MG63 (cell line): ENCODE measurements around the gene PSMD11. TPM values are rescaled to one million over a fixed set of nuclear protein-coding genes. Genes with fewer than 3 reads are reported as not detected.

ENCODE experiments used
- DNase-seq: peaks from one replicate; pipeline ENCODE4 v3.0.0-alpha.2; 2020
- H3K27me3 ChIP-seq: fragments of 250-450 bp; sonication (Bioruptor Pico); 2 replicates; pipeline ENCODE4 v1.5.1; 2020; ENCODE audit warnings: mild to moderate bottlenecking, moderate library complexity
- H3K36me3 ChIP-seq: fragments of 250-450 bp; sonication (Bioruptor Pico); 2 replicates; pipeline ENCODE4 v1.5.1; 2020; ENCODE audit warnings: mild to moderate bottlenecking, moderate library complexity
- H3K4me3 ChIP-seq: fragments of 250-450 bp; sonication (Bioruptor Pico); 2 replicates; pipeline ENCODE4 v1.5.1; 2020; ENCODE audit warnings: mild to moderate bottlenecking, moderate library complexity
- H3K9me3 ChIP-seq: fragments of 250-450 bp; sonication (Bioruptor Pico); 2 replicates; pipeline ENCODE4 v1.5.1; 2020; ENCODE audit warnings: mild to moderate bottlenecking, moderate library complexity
- total RNA-seq: library from RNA; depleted of rRNA; stranded (reverse); fragments of >200 nt; shearing (Covaris generic); gene quantifications from 2 replicates; pipeline ENCODE4 v1.2.3, GENCODE V29; 2014; ENCODE audit warnings: low replicate concordance

Gene PSMD11
- total RNA-seq, 1 experiment from 2014 or later: 110 TPM

DNA sequence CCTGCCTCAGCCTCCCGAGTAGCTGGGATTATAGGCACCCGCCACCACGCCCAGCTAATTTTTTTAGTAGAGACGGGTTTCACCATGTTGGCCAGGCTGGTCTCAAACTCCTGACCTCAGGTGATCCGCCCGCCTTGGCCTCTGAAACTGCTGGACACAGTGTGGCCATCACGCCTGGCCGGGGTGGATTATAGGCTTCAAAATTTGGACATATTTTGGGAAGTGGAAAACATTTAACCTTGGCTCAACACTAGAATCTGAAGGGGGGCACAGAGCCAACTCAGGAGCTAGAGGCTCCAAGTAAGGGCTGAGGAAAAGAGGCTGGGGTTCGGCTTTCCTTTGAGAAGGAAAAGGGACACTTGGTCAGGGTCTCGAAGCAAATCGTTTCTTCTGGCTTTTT lies 40.3 kb downstream of the PSMD11 start:
- peaks cover 57% of the 10 kb centered on the region for H3K36me3 ChIP-seq
- no peak overlapping the region for H3K4me3 ChIP-seq
- DNase-seq: no peak
- no peaks in the 10 kb centered on the region for H3K27me3 ChIP-seq
- no peaks in the 10 kb centered on the region for H3K9me3 ChIP-seq

DNA sequence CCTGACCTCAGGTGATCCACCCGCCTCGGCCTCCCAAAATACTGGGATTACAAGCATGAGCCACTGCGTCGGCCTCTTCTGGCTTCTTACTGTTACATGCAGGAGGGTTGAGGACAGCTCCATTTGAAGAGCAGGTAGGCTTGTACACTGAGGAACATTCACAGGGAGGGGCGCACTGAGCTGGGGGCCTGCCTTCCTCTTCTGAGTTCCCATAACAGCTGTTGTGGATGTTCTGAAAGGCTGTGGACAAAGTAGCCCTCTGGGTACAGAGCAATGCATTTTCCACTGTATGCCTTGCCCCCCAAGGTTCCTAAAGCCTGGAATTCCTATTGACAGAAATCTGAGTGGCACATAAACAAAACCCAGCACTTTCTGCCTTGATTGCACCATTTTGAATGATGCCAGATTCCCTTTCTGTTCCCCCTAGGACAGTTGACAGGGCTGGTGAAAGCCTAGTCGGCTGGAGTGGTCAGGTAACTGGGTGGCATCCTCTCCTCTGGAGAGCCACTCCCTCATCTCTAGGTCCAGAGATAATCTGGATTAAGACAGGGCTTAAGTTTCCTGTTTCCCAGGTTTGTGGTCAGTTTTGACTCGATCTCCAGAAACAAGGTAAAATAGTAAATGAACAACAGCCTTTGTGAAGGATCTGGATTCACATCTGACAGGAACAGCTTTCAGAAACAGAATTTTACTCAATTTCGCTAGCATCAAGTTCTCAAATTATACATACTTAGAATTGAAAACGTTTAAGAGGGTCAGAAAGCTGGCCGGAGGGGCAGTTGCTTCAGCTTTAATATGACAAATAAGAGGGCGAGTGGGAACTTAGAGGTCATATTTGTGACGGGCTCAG lies 41.2 kb downstream of the PSMD11 start:
- DNase-seq: no peak
- H3K4me3 ChIP-seq: peak overlapping the region; percentile 30; the same call in 1 of the 2 replicates

GRCh38 chr17:32486111-32486700 lies 41.9 kb downstream of the PSMD11 start:
- H3K36me3 ChIP-seq: peaks cover 43% of the 10 kb centered on the region
- H3K27me3 ChIP-seq: no peaks in the 10 kb centered on the region
- H3K4me3 ChIP-seq: peak overlapping the region; percentile 47
- H3K9me3 ChIP-seq: no peaks in the 10 kb centered on the region
- peak; percentile 83 for DNase-seq

More for the DNA sequence above, 41.2 kb downstream of the PSMD11 start:
- H3K9me3 ChIP-seq: no peaks in the 10 kb centered on the region
- no peaks in the 10 kb centered on the region for H3K27me3 ChIP-seq
- H3K36me3 ChIP-seq: peaks cover 49% of the 10 kb centered on the region

DNA sequence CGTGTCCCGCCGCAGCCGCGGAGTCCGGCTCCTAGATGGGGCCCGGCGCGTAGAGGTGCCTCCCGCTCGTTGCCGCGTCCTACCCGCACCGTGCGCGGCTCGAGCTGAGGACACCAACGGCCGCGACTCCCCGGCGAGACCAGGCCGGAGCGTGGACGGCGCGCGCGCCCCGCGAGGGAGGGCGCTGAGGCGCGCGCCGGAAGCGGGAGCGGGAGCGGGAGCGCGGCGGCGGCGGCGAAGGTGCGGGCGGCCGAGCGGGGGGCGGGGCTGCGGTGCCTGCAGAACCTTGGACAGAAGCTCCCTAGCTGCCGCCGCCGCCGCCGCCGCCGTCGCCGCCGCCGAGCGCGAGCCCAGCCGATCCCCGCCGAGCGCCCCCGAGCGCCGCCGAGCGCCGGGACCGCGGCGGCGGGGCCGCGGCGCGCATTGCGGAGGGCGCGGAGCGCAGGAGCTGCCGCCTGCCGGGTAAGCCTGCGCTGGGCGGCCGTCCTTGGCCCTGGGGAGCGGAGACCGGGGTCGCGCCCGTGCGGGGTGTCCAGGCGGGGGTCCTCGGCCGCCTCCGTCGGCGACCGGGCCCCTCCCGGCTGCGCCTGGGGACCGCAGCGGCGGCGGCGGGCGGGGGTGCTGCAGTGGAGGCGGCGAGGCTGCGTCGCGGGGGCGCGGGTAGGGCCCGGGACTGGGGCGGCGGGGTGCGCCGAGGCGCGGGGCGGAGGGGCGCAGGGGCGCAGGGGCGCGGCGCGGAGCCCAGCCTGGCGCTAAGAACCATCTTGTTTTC lies 42.6 kb downstream of the PSMD11 start, which contains the start of gene CDK5R1:
TSS of gene CDK5R1 (plus strand) at position 293 of the 772 bp plus-strand sequence. CDS start 628 bp downstream, outside the sequence.
- peak; percentile 75 for DNase-seq
- peak within 1 kb of the TSS; percentile 48 for H3K4me3 ChIP-seq

DNA sequence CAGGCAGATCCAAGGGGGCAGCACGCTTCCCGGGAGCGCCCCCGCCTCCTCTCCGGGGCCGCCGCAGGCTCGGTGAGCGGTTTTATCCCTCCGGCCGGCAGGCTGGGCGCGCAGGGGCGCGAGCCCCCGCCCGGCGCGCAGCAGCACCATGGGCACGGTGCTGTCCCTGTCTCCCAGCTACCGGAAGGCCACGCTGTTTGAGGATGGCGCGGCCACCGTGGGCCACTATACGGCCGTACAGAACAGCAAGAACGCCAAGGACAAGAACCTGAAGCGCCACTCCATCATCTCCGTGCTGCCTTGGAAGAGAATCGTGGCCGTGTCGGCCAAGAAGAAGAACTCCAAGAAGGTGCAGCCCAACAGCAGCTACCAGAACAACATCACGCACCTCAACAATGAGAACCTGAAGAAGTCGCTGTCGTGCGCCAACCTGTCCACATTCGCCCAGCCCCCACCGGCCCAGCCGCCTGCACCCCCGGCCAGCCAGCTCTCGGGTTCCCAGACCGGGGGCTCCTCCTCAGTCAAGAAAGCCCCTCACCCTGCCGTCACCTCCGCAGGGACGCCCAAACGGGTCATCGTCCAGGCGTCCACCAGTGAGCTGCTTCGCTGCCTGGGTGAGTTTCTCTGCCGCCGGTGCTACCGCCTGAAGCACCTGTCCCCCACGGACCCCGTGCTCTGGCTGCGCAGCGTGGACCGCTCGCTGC lies 43.3 kb downstream of the PSMD11 start:
- peak overlapping the region; percentile 48 for H3K4me3 ChIP-seq
- peaks cover 30% of the 10 kb centered on the region for H3K36me3 ChIP-seq
- no peak for DNase-seq
- no peaks in the 10 kb centered on the region for H3K27me3 ChIP-seq
- no peaks in the 10 kb centered on the region for H3K9me3 ChIP-seq

More for the DNA sequence above, 42.6 kb downstream of the PSMD11 start, which contains the start of gene CDK5R1:
- peaks cover 37% of the 10 kb centered on the region for H3K36me3 ChIP-seq
- H3K27me3 ChIP-seq: no peaks in the 10 kb centered on the region
- no peaks in the 10 kb centered on the region for H3K9me3 ChIP-seq

GRCh38 chr17:32488177-32488542 lies 43.9 kb downstream of the PSMD11 start:
- no peaks in the 10 kb centered on the region for H3K9me3 ChIP-seq
- H3K36me3 ChIP-seq: peaks cover 25% of the 10 kb centered on the region
- no peak for DNase-seq
- no peak overlapping the region; the same call in none of the 2 replicates for H3K4me3 ChIP-seq
- H3K27me3 ChIP-seq: no peaks in the 10 kb centered on the region

DNA sequence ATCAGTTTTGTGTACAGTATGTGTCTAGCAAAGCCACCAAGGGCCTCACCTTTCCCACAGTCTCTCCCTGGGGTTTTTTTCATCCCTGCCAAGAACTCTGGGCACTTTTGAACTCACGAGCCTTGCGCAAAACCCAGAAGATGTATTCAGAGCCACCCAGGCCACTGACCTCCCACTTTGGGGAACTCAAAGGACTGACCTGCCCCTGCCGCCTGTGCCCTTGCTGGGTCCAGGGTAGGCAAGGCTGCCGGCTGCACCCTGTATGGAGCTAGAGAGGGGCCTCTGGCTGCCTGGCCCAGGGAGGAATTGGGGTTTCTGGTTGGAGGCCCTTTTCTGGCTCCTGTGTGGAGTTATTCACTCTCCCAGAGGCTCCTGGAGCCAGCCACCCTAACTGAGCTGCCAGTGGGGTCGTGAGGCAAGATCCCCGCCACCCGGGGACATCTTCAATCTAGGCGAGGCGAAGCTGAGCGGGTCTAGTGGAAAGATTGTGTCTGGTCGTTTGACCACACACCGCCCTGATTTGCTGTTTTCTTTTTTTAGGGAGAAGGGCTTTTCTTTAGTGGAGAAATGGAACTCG lies 44.4 kb downstream of the PSMD11 start:
- DNase-seq: no peak
- Histone ChIP-seq H3K9me3 (no peaks in the 10 kb centered on the region), H3K36me3 (peaks cover 19% of the 10 kb centered on the region), H3K27me3 (no peaks in the 10 kb centered on the region), H3K4me3 (no peak overlapping the region)

- no peak overlapping the region for H3K4me3 ChIP-seq
- DNase-seq: no peak
- H3K9me3 ChIP-seq: no peaks in the 10 kb centered on the region
- peaks cover 14% of the 10 kb centered on the region for H3K36me3 ChIP-seq
- H3K27me3 ChIP-seq: no peaks in the 10 kb centered on the region
These were observed 45.2 kb downstream of the PSMD11 start for GRCh38 chr17:32489320-32490100.

- H3K27me3 ChIP-seq: no peaks in the 10 kb centered on the region
- no peaks in the 10 kb centered on the region for H3K9me3 ChIP-seq
- no peak for DNase-seq
- no peak overlapping the region for H3K4me3 ChIP-seq
- H3K36me3 ChIP-seq: peaks cover 14% of the 10 kb centered on the region
These were observed 45.8 kb downstream of the PSMD11 start for GRCh38 chr17:32490101-32490482.

DNA sequence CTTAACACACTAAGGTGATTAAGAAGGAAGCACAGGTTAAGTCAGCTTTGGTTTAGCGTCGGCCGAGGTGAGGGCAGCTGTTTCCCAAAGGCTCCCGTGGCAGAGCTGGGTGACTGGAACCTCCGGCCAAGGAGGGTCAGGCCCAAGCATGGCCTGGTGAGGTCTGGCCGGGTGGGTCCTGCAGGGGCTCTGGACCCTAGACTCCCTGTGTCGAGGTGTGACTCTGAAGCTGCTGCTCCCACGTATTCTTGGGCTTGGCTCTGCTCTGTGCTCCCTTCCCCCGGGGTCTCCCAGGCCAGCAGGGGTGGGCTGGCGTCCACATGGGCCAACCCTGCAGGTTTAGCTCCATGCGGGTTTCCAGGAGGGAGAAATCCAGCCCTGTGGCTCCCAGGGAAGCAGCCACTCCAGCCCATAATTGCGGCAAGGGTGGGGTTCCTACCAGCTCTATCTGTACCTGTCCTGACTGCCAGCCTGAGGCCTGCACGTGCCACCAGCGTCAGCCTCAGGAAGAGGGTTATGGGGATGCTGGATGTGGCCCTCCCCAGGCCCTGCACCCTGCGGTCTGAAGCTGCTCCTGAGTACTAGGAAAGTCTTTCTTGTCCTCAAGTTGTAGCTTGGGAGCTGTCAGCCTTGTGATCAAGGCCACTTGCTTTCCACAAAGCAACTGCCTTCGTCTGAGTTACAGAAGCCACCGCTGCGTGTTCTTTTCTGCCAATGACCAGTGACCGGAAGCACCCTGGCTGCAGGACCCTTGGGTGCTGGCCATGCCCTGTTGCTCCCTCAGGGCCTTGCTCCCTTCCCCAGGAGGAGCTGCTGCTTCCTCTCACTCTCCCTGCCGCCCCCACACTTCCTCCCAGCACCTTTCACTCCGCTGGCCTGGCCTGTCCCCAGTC lies 47.3 kb downstream of the PSMD11 start:
- no peak for DNase-seq
- H3K9me3 ChIP-seq: no peaks in the 10 kb centered on the region

GRCh38 chr17:32492264-32492589 lies 47.9 kb downstream of the PSMD11 start:
- no peak overlapping the region for H3K4me3 ChIP-seq
- DNase-seq: no peak
- H3K36me3 ChIP-seq: peaks cover 14% of the 10 kb centered on the region
- H3K9me3 ChIP-seq: no peaks in the 10 kb centered on the region
- no peaks in the 10 kb centered on the region for H3K27me3 ChIP-seq

More for the DNA sequence above, 47.3 kb downstream of the PSMD11 start:
- no peak overlapping the region for H3K4me3 ChIP-seq
- H3K36me3 ChIP-seq: peaks cover 14% of the 10 kb centered on the region
- H3K27me3 ChIP-seq: no peaks in the 10 kb centered on the region

- no peak for DNase-seq
- Histone ChIP-seq H3K4me3 (no peak overlapping the region), H3K27me3 (no peaks in the 10 kb centered on the region), H3K9me3 (no peaks in the 10 kb centered on the region), H3K36me3 (peaks cover 14% of the 10 kb centered on the region)
These were observed 48.5 kb downstream of the PSMD11 start for GRCh38 chr17:32492648-32493289.

DNA sequence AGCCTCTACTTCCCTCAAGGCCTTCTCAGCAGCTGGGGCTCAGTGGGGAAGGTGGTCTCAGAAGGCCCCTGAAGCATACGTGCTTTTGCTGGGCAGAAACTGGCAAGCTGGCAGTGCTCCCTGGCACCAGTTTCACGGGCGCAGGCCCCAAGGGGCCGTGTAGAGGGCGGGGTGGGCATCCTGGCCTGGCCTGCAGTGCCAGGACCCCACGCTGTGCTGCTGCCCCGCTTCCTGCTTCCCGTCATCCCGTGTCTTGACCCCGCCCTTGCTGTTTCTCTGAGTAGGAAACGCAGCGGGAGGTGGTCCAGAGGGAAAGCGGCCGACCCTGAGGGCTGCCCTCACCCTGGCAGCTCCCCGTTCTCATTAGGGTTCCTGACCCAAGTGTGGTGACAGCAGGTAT lies 49.3 kb downstream of the PSMD11 start:
- no peaks in the 10 kb centered on the region for H3K27me3 ChIP-seq
- H3K36me3 ChIP-seq: peaks cover 6% of the 10 kb centered on the region; the same call in 1 of the 2 replicates
- no peaks in the 10 kb centered on the region for H3K9me3 ChIP-seq
- H3K4me3 ChIP-seq: no peak overlapping the region
- DNase-seq: no peak

- Histone ChIP-seq H3K27me3 (no peaks in the 10 kb centered on the region), H3K9me3 (no peaks in the 10 kb centered on the region), H3K36me3 (peaks cover 3% of the 10 kb centered on the region; the same call in 1 of the 2 replicates), H3K4me3 (no peak overlapping the region)
- no peak for DNase-seq
These were observed 49.7 kb downstream of the PSMD11 start for GRCh38 chr17:32493976-32494513.
